SH-SY5Y (cell line): Measurements from ENCODE around the gene MT1M.

ENCODE experiments used
- GATA2 ChIP-seq: IDR thresholded peaks from 2 replicates; pipeline ENCODE4 v1.6.1; 2011; ENCODE audit warnings: mild to moderate bottlenecking, low read depth, low read length
- GATA3 ChIP-seq: IDR thresholded peaks from 2 replicates; pipeline ENCODE4 v1.6.1; 2011; ENCODE audit warnings: low read depth, mild to moderate bottlenecking, low read length, moderate library complexity

- no peak for TF ChIP-seq GATA2
- TF ChIP-seq GATA3, result no peak
Measured at GRCh38 chr16:56682703-56683397, 50.4 kb downstream of the MT1M start.
